Suprapubic skin (tissue), 3 donors: ENCODE data around the gene LRIT3.

Source experiments
- EP300 ChIP-seq: sonication (generic); formaldehyde crosslinking; IDR thresholded peaks from one replicate; pipeline ENCODE4 v1.6.1; 2017; ENCODE audit warnings: antibody characterized with exemption
- POLR2A ChIP-seq, 2 donors: fragments of 450-650 bp; IDR thresholded peaks; one replicate each; pipeline ENCODE4 v1.6.1; 2017; ENCODE audit warnings: antibody characterized with exemption in 2 of 2, mild to moderate bottlenecking in 2 of 2, moderate library complexity in 2 of 2
- TF ChIP-seq, protein P1 (sequence below), 2 donors: fragments of 200-600 bp in 1 of 2; fragments of 450-650 bp in 1 of 2; sonication (generic) in 1 of 2; IDR thresholded peaks; one replicate each; pipeline ENCODE4 v1.5.1; 2016 to 2019; ENCODE audit warnings: antibody characterized with exemption in 2 of 2, mild to moderate bottlenecking in 1 of 2, moderate library complexity in 1 of 2

DNA sequence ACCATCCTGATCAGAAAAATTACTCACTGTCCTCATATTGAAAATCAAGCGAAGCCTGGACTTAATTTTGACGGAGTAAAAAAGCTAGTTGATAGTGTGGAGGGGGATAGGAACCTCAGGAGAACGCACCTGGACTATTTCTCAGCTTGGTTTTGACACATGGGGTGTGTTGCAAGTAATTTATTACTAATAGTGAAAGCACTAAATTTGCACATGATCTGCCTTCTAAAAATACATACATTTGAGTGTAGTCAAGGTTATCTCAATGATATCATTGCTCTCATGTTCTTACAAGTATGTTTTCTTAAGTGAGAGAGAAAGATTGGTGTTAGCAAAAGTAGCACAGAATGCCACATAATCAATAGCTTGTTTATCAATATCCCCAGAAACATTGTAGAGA lies 29.5 kb downstream of the LRIT3 start:
- TF ChIP-seq, protein P1, sequence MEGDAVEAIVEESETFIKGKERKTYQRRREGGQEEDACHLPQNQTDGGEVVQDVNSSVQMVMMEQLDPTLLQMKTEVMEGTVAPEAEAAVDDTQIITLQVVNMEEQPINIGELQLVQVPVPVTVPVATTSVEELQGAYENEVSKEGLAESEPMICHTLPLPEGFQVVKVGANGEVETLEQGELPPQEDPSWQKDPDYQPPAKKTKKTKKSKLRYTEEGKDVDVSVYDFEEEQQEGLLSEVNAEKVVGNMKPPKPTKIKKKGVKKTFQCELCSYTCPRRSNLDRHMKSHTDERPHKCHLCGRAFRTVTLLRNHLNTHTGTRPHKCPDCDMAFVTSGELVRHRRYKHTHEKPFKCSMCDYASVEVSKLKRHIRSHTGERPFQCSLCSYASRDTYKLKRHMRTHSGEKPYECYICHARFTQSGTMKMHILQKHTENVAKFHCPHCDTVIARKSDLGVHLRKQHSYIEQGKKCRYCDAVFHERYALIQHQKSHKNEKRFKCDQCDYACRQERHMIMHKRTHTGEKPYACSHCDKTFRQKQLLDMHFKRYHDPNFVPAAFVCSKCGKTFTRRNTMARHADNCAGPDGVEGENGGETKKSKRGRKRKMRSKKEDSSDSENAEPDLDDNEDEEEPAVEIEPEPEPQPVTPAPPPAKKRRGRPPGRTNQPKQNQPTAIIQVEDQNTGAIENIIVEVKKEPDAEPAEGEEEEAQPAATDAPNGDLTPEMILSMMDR (IDR thresholded peaks at IDR 0.05), result no peak
- TF ChIP-seq POLR2A (IDR thresholded peaks at IDR 0.05) (no peak), EP300 (no peak)
